Stomach (tissue), 9 donors: ENCODE data around the gene NLRP5. TPM values are rescaled to one million over a fixed set of nuclear protein-coding genes. Genes with fewer than 3 reads are reported as not detected.

ENCODE experiments used
- DNase-seq, 2 donors: peaks; one replicate each; pipeline versions ENCODE4 v3.0.0 to v3.0.0-alpha.2; 2013 to 2019
- H3K27ac ChIP-seq, 5 donors: fragments of 200-600 bp in 4 of 5; sonication (generic) in 4 of 5; one replicate each; pipeline ENCODE4 v1.5.1; 2013 to 2019; ENCODE audit warnings: mild to moderate bottlenecking in 1 of 5, moderate library complexity in 1 of 5
- H3K27me3 ChIP-seq, 3 donors: fragments of 200-600 bp; sonication (generic); one replicate each; pipeline ENCODE4 v1.5.1; 2017 to 2019; ENCODE audit warnings: mixed run types in 1 of 3
- H3K36me3 ChIP-seq, 4 donors: fragments of 200-600 bp; sonication (generic); 1 replicate in 3 of 4; 2 replicates in 1 of 4; pipeline ENCODE4 v1.5.1; 2016 to 2019
- H3K4me1 ChIP-seq, 4 donors: fragments of 200-600 bp; sonication (generic); one replicate each; pipeline ENCODE4 v1.5.1; 2016 to 2019
- H3K4me3 ChIP-seq, 4 donors: fragments of 200-600 bp; sonication (generic) in 3 of 4; one replicate each; pipeline ENCODE4 v1.5.1; 2016 to 2019; ENCODE audit warnings: mild to moderate bottlenecking in 1 of 4
- H3K9me3 ChIP-seq, 4 donors: fragments of 200-600 bp; sonication (generic); one replicate each; pipeline ENCODE4 v1.5.1; 2016 to 2019
- CTCF ChIP-seq, 7 experiments: fragments of 450-650 bp in 4 of 7; fragments of 200-600 bp in 3 of 7; sonication (generic) in 3 of 7; IDR thresholded peaks; one replicate each; pipeline ENCODE4 v1.5.1; 2016 to 2019; ENCODE audit warnings: antibody characterized with exemption in 7 of 7, control low read depth in 2 of 7, mild to moderate bottlenecking in 1 of 7
- EP300 ChIP-seq: sonication (generic); formaldehyde crosslinking; IDR thresholded peaks from one replicate; pipeline ENCODE4 v1.6.1; 2017; ENCODE audit warnings: antibody characterized with exemption
- POLR2A ChIP-seq, 4 donors: fragments of 450-650 bp; IDR thresholded peaks; one replicate each; pipeline ENCODE4 v1.6.1; 2016; ENCODE audit warnings: antibody characterized with exemption in 4 of 4, control low read depth in 2 of 4, mild to moderate bottlenecking in 1 of 4, moderate library complexity in 1 of 4
- POLR2AphosphoS5 ChIP-seq, 3 donors: sonication (generic); formaldehyde crosslinking; IDR thresholded peaks; one replicate each; pipeline ENCODE4 v1.6.1; 2016; ENCODE audit warnings: antibody characterized with exemption in 3 of 3
- WGBS, 5 donors: extraction: QIAGEN DNeasy Blood & Tissue Kit in 3 of 5; methylation state at CpG; one replicate each; pipeline versions ENCODE4 v1.1.5 to v1.1.7; 2013 to 2018; 5-methylcytosine and 5-hydroxymethylcytosine counted together
- intact Hi-C: fragments of 100-400 bp; cut with DNase I; formaldehyde crosslinking; loops from one replicate; pipeline ENCODE4 v1.15.1; 2023; ENCODE audit warnings: low total_unique reads
- polyA plus RNA-seq, 3 donors: library from polyadenylated mRNA; stranded (reverse); fragments of 200-250 nt; gene quantifications; one replicate each; pipeline ENCODE4 v1.2.3, GENCODE V29; 2013
- total RNA-seq, 5 donors: library from RNA; depleted of rRNA; stranded (reverse); fragments of >200 nt; gene quantifications; one replicate each; pipeline versions ENCODE4 v1.1.0 to v1.2.3, GENCODE V29; 2014 to 2016
- donor health status: healthy with polysubstance abuse.
- donor health status: Bipolar disorder and iron deficiency.
- donor health status: healthy.

The NLRP5 gene
- total and polyA plus RNA-seq, 8 donors = not detected

GRCh38 chr19:55956431-55956830 lies 30.1 kb upstream of the NLRP5 start:
- Histone ChIP-seq H3K36me3 (no peaks in the 10 kb centered on the region), H3K9me3 (peaks cover 0 to 8% (median 0%) of the 10 kb centered on the region in 4 donors), H3K27me3 (no peaks in the 10 kb centered on the region), H3K4me3 (no peak overlapping the region), H3K4me1 (no peaks in the 10 kb centered on the region), H3K27ac (no peak overlapping the region)
- TF ChIP-seq POLR2A (IDR thresholded peaks at IDR 0.05) (no peak), POLR2AphosphoS5 (IDR thresholded peaks at IDR 0.05) (no peak), EP300 (no peak), CTCF (IDR thresholded peaks at IDR 0.05) (no peak)
- no peak for DNase-seq
- intact Hi-C loops = no loop called here
- 73 to 81% (median 80%) methylated on average over 7 of the region's 7 CpGs for WGBS, 5 donors

GRCh38 chr19:55958356-55958755 lies 28.2 kb upstream of the NLRP5 start:
- Histone ChIP-seq H3K36me3 (no peaks in the 10 kb centered on the region), H3K27me3 (no peaks in the 10 kb centered on the region), H3K4me1 (no peaks in the 10 kb centered on the region), H3K4me3 (no peak overlapping the region), H3K27ac (no peak overlapping the region), H3K9me3 (peaks cover 0 to 1% (median 0%) of the 10 kb centered on the region in 4 donors)
- peak in 1 of 2 donors; percentile 17 for DNase-seq
- 50 to 80% (median 56%) methylated on average over 4 of the region's 4 CpGs for WGBS, 5 donors
- TF ChIP-seq CTCF (IDR thresholded peaks at IDR 0.05) (no peak), POLR2AphosphoS5 (IDR thresholded peaks at IDR 0.05) (no peak), EP300 (no peak), POLR2A (IDR thresholded peaks at IDR 0.05) (no peak)
- intact Hi-C loops = no loop called here

GRCh38 chr19:55959996-55960675 lies 26.4 kb upstream of the NLRP5 start:
- DNase-seq = no peak
- H3K27ac ChIP-seq = no peak overlapping the region
- H3K4me3 ChIP-seq = no peak overlapping the region
- peaks cover 0 to 3% (median 0%) of the 10 kb centered on the region in 4 donors for H3K9me3 ChIP-seq
- intact Hi-C loops = no loop called here
- H3K27me3 ChIP-seq = no peaks in the 10 kb centered on the region
- H3K4me1 ChIP-seq = no peaks in the 10 kb centered on the region
- no peaks in the 10 kb centered on the region for H3K36me3 ChIP-seq
- TF ChIP-seq POLR2A (IDR thresholded peaks at IDR 0.05) = no peak
- TF ChIP-seq CTCF (IDR thresholded peaks at IDR 0.05) = no peak
- no peak for TF ChIP-seq POLR2AphosphoS5 (IDR thresholded peaks at IDR 0.05)
- TF ChIP-seq EP300 = no peak
- WGBS, 5 donors = 83 to 88% (median 85%) methylated on average over 6 of the region's 6 CpGs

- Histone ChIP-seq H3K27me3 (no peaks in the 10 kb centered on the region), H3K9me3 (peaks cover 0 to 4% (median 0%) of the 10 kb centered on the region in 4 donors), H3K36me3 (no peaks in the 10 kb centered on the region), H3K27ac (no peak overlapping the region), H3K4me1 (no peaks in the 10 kb centered on the region), H3K4me3 (no peak overlapping the region)
- 85 to 93% (median 90%) methylated on average over 9 to 10 of the region's 10 CpGs for WGBS, 5 donors
- DNase-seq = no peak
- no peak for TF ChIP-seq EP300
- TF ChIP-seq CTCF (IDR thresholded peaks at IDR 0.05) = no peak
- TF ChIP-seq POLR2AphosphoS5 (IDR thresholded peaks at IDR 0.05) = no peak
- TF ChIP-seq POLR2A (IDR thresholded peaks at IDR 0.05) = no peak
- intact Hi-C loops = no loop called here
These were observed 24.4 kb upstream of the NLRP5 start for GRCh38 chr19:55962186-55962585.
